Mammary epithelial cell (primary cell): Measurements from ENCODE around the gene EPB41L4A.

Experiments
- CTCF ChIP-seq, 2 donors: IDR thresholded peaks in 1 of 2; conservative IDR thresholded peaks in 1 of 2; 2 replicates each; pipeline ENCODE4 v1.5.1; 2011 to 2012; ENCODE audit warnings: inconsistent platforms in 2 of 2, low read length in 2 of 2, mild to moderate bottlenecking in 2 of 2, control low read depth in 1 of 2, low read depth in 1 of 2; ENCODE audit not compliant: insufficient read depth in 1 of 2; ENCODE audit errors: extremely low read depth in 1 of 2
- EZH2 ChIP-seq: IDR thresholded peaks from 2 replicates; pipeline ENCODE4 v1.6.1; 2012; ENCODE audit warnings: low read length, inconsistent platforms, borderline replicate concordance

GRCh38 chr5:112317866-112318265, 101.2 kb downstream of the EPB41L4A start:
- TF ChIP-seq CTCF (conservative IDR thresholded peaks at IDR 0.05 in 1 of 2, IDR thresholded peaks at IDR 0.05 in 1 of 2; ENCODE audit: extremely low read depth in 1 of 2, insufficient read depth in 1 of 2, low read depth in 1 of 2, low read length in 2 of 2) (no peak), EZH2 (no peak)
